Endothelial cell of umbilical vein (primary cell): ENCODE data around the gene KRT3.

Source experiments
- EZH2 ChIP-seq: IDR thresholded peaks from 2 replicates; pipeline ENCODE4 v1.6.1; 2012; ENCODE audit warnings: borderline replicate concordance, low read depth, mild to moderate bottlenecking, moderate library complexity, low read length, inconsistent platforms; ENCODE audit not compliant: severe bottlenecking
- GATA2 ChIP-seq: IDR thresholded peaks from 2 replicates; pipeline ENCODE4 v1.7.0; 2011; ENCODE audit warnings: low read depth, mild to moderate bottlenecking, moderate library complexity, mixed read lengths, low read length; ENCODE audit not compliant: insufficient read length, insufficient read depth
- JUN ChIP-seq: IDR thresholded peaks from 2 replicates; pipeline ENCODE4 v1.6.1; 2011; ENCODE audit warnings: borderline replicate concordance, low read depth; ENCODE audit not compliant: insufficient read length, insufficient read depth
- MYC ChIP-seq: IDR thresholded peaks from one replicate; pipeline ENCODE4 v1.6.1; 2011; ENCODE audit warnings: mild to moderate bottlenecking, low read depth, low read length
- POLR2A ChIP-seq: IDR thresholded peaks from 2 replicates; pipeline ENCODE4 v1.6.1; 2012; ENCODE audit warnings: low read depth, mild to moderate bottlenecking, control low read depth, low read length
- POLR2AphosphoS5 ChIP-seq: IDR thresholded peaks from 2 replicates; pipeline ENCODE4 v1.6.1; 2012; ENCODE audit warnings: low read depth, mild to moderate bottlenecking, control low read depth, low read length, moderate library complexity; ENCODE audit not compliant: insufficient read depth
- TF ChIP-seq, protein P1 (sequence below): IDR thresholded peaks from 2 replicates; pipeline ENCODE4 v1.6.1; 2011; ENCODE audit not compliant: insufficient read depth, insufficient read length
- TF ChIP-seq, protein P2 (sequence below), 2 donors: IDR thresholded peaks; 1 replicate in 1 of 2; 2 replicates in 1 of 2; pipeline ENCODE4 v1.5.1; 2011; ENCODE audit warnings: low read length in 2 of 2, mild to moderate bottlenecking in 2 of 2, moderate library complexity in 2 of 2, control low read depth in 1 of 2, inconsistent platforms in 1 of 2, low read depth in 1 of 2; ENCODE audit not compliant: insufficient read depth in 1 of 2; ENCODE audit errors: extremely low read depth in 1 of 2

DNA sequence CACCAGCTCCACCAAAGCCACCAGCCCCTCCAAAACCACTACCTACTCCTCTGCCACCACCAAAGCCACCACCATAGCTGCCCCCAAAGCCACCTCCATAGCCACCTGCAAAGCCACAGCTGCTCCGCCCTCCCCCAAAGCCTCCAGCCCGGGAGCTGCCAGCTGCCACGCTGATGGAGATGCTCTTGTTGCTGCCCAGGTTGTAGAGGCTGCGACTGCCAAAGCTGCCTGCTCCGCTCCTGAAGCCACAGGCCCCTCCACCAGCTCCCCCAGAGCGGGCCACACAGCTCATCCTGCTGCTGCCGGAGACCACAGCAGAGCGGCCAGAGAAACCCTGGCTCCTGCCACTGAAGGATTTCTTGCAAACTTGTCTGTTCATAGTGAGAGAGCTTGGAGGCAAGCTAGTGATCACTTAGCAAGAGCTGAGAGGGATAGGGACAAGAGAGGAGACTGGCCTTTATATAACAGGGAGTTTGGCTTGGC lies 19.0 kb downstream of the KRT3 start, which contains the start of gene KRT76:
- TF ChIP-seq, protein P1, sequence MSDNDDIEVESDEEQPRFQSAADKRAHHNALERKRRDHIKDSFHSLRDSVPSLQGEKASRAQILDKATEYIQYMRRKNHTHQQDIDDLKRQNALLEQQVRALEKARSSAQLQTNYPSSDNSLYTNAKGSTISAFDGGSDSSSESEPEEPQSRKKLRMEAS: no peak
- TF ChIP-seq POLR2A (no peak), EZH2 (no peak), MYC (no peak), POLR2AphosphoS5 (no peak), GATA2 (no peak), JUN (no peak)
- TF ChIP-seq, protein P2, sequence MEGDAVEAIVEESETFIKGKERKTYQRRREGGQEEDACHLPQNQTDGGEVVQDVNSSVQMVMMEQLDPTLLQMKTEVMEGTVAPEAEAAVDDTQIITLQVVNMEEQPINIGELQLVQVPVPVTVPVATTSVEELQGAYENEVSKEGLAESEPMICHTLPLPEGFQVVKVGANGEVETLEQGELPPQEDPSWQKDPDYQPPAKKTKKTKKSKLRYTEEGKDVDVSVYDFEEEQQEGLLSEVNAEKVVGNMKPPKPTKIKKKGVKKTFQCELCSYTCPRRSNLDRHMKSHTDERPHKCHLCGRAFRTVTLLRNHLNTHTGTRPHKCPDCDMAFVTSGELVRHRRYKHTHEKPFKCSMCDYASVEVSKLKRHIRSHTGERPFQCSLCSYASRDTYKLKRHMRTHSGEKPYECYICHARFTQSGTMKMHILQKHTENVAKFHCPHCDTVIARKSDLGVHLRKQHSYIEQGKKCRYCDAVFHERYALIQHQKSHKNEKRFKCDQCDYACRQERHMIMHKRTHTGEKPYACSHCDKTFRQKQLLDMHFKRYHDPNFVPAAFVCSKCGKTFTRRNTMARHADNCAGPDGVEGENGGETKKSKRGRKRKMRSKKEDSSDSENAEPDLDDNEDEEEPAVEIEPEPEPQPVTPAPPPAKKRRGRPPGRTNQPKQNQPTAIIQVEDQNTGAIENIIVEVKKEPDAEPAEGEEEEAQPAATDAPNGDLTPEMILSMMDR (IDR thresholded peaks at IDR 0.05; ENCODE audit: extremely low read depth in 1 of 2, insufficient read depth in 1 of 2, low read depth in 1 of 2, low read length in 2 of 2): no peak
